HL-60/S4 treated with phorbol 12-myristate 13-acetate at 8.2 ng/mL for 4 days and 3 days (cell line): ENCODE data around the gene GLP1R.

ENCODE experiments used
- in situ Hi-C: fragments of 300-500 bp; cut with MboI; formaldehyde crosslinking; loops from 2 replicates; pipeline ENCODE4 v1.15.0; 2022; ENCODE audit warnings: low sequenced_read_pairs

The GLP1R gene

DNA sequence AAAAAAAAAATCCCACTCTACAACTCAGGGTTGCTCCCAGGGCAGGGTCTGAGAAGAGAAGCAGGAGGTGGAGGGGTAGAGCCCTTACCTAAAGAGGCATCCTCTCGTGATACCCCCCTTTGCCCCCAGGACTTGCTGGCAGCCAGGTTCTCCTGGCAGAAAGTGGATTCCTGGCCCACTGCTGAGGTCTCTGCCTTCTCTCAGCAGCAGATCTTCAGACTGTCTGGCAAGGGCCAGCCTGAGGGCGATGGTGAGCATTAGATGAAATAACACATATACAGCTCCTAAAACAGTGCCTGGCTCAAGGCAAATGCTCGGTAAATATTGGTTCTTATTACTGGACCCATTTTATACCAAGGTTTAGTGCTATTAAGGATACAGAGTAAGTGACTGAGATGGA lies 4.8 kb upstream of the GLP1R start:
- in situ Hi-C loops: no loop called here

- in situ Hi-C loops: no loop called here
These were observed 4.4 kb upstream of the GLP1R start for GRCh38 chr6:39044181-39044580.

- in situ Hi-C loops: no loop called here
These were observed 900 bp upstream of the GLP1R start for GRCh38 chr6:39047434-39048327.

- in situ Hi-C loops: no loop called here
These were observed 1.1 kb downstream of the GLP1R start for GRCh38 chr6:39049575-39050283.

- in situ Hi-C loops: no loop called here
These were observed 2.0 kb downstream of the GLP1R start for GRCh38 chr6:39050453-39051112.

GRCh38 chr6:39051399-39052122 lies 3.0 kb downstream of the GLP1R start:
- in situ Hi-C loops: no loop called here

DNA sequence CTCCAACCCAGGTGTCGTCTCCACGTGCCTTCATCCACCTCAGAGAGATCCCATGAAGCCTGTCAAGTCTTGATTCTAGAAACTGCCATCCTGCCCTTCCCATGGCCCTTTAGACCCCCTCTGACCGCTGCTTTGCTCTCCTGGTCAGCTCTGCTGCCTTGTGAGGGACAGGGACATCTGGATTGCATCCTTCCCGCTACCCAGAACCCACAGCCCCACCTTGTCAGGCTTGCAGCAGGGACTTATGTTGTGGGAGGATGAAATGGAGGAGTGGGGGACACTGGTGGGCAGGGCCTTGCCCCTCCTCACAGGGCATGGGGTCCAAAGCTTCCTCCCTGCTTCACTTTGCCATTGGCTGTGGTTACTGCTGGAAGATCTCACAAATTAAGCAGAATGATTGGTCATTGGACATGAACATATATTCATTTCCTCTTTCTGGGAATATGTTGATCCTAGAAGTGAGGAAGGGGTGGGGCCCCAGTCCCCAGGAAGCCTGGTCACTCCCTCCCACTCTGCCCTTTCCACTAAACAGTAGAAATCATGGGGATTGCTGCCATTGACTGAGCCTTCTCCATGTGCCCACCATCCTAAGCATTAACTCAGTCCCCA lies 4.5 kb downstream of the GLP1R start:
- in situ Hi-C loops: no loop called here

- in situ Hi-C loops: no loop called here
These were observed 5.4 kb downstream of the GLP1R start for GRCh38 chr6:39053854-39054576.

DNA sequence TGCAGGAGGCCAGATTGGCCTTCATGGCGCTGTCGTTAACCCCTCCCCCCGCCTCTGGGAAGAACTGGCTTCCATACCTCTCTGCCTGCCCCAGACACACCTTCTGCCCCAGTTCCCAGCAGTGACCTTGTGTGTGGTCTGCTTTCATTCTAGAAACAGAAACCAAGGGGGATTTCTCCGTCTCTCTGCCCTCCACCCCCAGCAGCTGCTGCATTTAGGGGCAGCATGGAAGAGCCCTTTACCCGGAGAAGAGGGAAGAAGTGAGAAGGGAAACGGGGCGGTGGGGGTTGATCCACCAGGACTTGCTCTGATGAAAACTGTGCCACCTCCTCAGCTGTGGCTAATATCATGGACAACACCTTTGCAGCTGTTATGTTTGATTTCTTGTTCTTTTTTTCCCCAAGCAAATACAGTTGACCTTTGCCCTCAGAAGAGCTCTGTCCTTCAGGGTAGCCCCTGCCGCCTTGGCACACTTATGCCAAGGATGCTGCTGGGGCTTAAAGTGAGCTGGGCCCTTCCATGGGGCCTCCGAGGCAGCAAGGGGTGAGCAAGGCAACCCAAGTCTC lies 6.1 kb downstream of the GLP1R start:
- in situ Hi-C loops: no loop called here

DNA sequence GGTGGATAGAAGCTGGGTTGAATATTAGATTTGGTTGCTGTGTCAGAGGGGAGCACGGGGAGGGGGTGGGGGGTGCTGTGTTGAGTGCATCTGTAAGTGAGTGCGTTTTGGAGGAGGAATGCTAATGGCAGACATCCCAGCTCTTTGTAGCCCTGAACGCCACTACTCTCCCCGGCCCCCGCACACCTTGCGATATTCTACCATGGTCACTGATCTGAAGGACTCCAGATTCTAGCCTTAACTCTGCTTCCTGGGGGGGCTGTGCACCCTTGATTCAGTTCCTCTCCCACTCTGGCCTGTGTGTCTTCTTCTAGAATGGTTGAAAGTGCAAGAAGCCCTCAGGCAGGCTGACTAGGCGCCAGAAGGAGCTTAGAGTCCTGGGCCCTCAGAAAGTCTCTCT lies 7.1 kb downstream of the GLP1R start:
- in situ Hi-C loops: no loop called here

DNA sequence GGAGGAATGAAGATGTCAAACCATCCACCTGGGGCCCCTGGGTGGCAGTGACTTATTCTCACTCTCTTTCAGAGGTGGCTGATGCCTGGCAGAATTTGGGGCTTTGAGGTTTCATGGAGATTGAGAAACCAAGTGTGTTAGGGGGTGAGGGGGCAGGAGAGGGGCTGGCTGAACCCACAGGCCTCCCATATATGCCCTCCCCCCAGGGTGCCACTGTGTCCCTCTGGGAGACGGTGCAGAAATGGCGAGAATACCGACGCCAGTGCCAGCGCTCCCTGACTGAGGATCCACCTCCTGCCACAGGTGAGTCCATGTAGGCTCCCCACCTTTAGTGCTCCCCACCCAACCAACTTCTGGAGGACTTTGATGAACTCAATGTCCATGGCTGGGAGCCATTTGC lies 7.6 kb downstream of the GLP1R start:
- in situ Hi-C loops: no loop called here

DNA sequence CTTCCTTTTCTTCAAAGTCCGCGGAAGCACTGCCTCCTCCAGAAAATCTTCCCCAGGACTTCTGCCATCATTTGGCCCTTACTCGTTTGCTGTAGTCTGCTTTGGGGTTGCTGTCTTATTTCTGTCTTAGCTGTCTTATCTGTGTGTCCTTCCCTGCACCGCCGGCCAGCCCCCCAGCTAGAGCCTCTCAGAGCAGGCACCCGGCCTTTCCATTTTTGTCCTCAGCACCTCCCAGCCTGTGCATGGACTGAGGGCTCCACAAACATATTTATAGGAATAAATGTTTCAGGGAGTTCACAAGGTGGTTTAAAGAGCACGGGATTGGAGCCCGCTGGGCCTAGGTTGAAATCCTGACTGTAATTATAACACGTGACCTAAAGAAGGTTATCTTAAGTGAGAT lies 8.1 kb downstream of the GLP1R start:
- in situ Hi-C loops: no loop called here

- in situ Hi-C loops: no loop called here
These were observed 8.9 kb downstream of the GLP1R start for GRCh38 chr6:39057251-39058155.

DNA sequence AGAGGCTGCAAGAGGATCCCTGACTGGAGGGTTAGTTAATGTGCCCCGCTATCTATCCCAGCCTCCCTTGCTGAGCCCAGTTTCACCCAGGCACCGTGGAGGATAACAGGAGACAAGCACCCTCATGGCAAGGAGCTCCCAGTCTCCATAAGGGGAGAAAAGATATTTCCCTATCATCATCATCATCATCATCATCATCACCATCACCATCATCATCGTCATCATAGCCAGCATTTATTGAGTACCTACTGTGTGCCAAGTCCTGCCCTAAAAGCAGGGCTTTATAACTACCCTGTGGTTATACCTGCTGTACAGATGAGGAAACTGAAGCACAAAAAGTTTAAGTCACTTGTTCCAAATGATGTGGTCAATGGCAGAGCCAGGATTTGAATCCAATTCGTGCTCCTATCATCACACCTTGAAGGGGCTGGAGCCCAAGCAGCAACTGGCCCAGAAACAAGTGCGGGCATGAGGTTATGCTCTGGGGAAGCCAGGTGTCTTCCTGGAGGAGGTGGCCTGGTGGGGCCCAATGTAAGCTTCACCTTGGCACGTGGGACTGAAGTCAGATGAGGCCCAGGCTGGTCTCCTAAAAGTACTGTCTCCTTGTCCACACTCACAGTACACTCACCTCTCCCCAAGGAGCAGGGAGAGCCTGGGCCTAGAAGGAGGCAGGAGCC lies 10.0 kb downstream of the GLP1R start:
- in situ Hi-C loops: no loop called here

DNA sequence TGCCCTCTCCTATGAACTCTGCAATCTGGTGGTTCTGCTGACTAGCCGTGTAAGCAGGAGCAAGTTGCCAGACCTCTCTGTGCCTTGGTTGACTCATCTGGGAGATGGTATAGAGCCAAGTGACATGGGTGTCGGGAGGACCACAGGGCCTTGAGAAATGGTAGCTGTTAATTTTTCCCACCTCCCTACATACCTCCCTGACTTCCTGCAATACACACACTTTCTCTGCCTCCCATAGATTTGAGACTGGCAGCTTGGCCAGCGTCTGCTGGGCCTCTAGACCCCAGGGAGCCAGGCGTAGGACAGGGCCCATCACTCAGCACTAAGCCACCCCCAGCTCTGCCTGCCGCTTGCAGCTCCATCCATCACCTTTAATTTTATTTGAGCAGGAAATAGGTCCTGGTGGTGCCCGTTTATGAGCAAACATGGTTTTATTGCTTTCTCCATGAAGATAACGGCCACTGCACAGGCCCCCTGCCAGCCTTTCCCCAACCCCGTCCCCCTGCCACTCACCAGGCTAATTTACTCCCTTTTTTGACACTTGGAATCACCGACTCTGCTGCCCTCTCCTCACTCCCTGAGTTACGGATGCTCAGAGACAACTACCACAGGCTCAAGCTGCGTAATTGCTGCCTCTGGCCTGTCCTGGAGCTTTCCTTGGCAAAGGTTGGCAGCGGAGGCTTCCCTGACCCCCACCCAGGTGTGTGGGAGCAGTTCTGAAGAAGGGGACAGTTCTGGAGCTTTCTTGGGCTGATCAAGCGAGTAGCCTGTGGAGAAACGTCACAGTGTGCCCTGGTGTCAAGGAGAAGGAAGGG lies 11.1 kb downstream of the GLP1R start:
- in situ Hi-C loops: no loop called here

DNA sequence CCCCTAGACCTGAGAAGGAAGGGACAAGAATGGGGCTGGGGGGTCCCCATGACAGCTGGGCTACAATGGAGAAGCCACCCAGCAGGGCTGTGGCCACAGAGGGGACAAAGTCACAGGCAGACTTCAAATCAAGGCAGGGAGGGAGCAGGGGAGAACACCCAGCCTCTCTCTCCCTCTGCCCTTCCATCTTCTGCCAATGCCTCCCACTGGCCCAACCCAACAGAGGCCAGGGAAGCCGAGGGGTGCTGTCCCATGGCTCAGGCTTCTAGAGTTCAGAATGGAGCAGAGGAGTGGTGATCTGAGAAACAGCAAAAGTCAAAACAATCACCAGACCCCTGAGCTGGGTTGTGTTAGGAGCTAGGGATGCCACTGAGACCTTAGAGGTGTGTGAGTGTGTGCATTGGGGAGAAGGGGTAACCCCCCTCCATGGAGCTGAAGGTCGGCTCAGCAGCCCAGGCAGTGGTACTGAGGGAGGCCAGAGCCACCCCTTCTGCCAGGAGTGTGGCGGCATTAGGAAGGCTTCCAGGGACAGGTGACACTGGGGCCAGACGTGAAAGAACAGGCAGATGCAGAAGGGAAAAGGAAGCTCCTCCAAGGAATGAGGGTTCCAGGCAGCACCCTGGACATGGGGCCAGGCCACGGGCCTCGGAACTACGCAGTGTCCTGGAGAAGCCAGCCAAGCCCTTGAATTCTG lies 12.0 kb downstream of the GLP1R start:
- in situ Hi-C loops: no loop called here

DNA sequence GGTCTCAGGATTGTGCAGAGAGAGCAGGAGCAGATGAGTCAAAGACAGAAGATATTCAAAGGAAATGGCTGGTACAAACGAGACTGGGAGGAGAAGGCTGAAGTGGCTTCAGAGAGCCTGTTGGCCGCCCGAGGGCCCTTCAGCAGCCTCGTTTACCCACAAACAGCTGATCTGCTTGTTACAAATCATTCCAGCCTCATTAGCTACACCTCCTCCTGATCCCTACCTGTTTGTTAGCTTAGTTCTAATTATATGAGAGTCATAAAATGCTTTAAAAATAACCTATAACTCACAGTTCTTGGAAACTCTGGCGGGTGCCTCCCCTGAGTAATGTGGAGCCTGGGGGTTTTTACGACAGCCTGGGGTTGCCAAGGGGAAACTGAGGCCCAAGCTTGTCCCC lies 12.6 kb downstream of the GLP1R start:
- in situ Hi-C loops: no loop called here
